Lower leg skin (tissue), 3 donors: ENCODE data around the gene ERFE.

ENCODE experiments used
- POLR2A ChIP-seq, 2 donors: fragments of 450-650 bp; IDR thresholded peaks; one replicate each; pipeline ENCODE4 v1.6.1; 2016 to 2017; ENCODE audit warnings: antibody characterized with exemption in 2 of 2, mild to moderate bottlenecking in 1 of 2, moderate library complexity in 1 of 2
- TF ChIP-seq, protein P1 (sequence below), 3 donors: fragments of 450-650 bp; IDR thresholded peaks; one replicate each; pipeline ENCODE4 v1.5.1; 2016; ENCODE audit warnings: antibody characterized with exemption in 3 of 3, mild to moderate bottlenecking in 3 of 3, moderate library complexity in 2 of 3

- TF ChIP-seq, protein P1, sequence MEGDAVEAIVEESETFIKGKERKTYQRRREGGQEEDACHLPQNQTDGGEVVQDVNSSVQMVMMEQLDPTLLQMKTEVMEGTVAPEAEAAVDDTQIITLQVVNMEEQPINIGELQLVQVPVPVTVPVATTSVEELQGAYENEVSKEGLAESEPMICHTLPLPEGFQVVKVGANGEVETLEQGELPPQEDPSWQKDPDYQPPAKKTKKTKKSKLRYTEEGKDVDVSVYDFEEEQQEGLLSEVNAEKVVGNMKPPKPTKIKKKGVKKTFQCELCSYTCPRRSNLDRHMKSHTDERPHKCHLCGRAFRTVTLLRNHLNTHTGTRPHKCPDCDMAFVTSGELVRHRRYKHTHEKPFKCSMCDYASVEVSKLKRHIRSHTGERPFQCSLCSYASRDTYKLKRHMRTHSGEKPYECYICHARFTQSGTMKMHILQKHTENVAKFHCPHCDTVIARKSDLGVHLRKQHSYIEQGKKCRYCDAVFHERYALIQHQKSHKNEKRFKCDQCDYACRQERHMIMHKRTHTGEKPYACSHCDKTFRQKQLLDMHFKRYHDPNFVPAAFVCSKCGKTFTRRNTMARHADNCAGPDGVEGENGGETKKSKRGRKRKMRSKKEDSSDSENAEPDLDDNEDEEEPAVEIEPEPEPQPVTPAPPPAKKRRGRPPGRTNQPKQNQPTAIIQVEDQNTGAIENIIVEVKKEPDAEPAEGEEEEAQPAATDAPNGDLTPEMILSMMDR (IDR thresholded peaks at IDR 0.05) = no peak
- TF ChIP-seq POLR2A (IDR thresholded peaks at IDR 0.05) = no peak
Observed at GRCh38 chr2:238145851-238146250, 12.9 kb upstream of the ERFE start.
